HepG2 (cell line): ENCODE measurements around the gene TRPC1. TPM values are rescaled to one million over a fixed set of nuclear protein-coding genes. Genes with fewer than 3 reads are reported as not detected.

Experiments used
- AKAP8 ChIP-seq: sonication (generic); formaldehyde crosslinking; IDR thresholded peaks from 2 replicates; pipeline ENCODE4 v1.5.1; 2020; ENCODE audit warnings: mild to moderate bottlenecking, missing genetic modification reagents
- CBX5 ChIP-seq: sonication (generic); formaldehyde crosslinking; IDR thresholded peaks from 2 replicates; pipeline ENCODE4 v1.4.0; 2020; ENCODE audit warnings: missing genetic modification reagents, borderline replicate concordance
- E2F1 ChIP-seq: sonication (generic); formaldehyde crosslinking; IDR thresholded peaks from 2 replicates; pipeline ENCODE4 v1.5.0; 2020; ENCODE audit warnings: missing genetic modification reagents
- ELF1 ChIP-seq: sonication (generic); formaldehyde crosslinking; IDR thresholded peaks from 2 replicates; pipeline ENCODE4 v1.4.0; 2020; ENCODE audit warnings: missing genetic modification reagents
- KLF6 ChIP-seq: IDR thresholded peaks from 2 replicates; pipeline ENCODE4 v1.8.0; 2016; ENCODE audit warnings: missing biosample characterization, missing genetic modification reagents
- NFE2 ChIP-seq: sonication (generic); formaldehyde crosslinking; IDR thresholded peaks from 2 replicates; pipeline ENCODE4 v1.4.0; 2020; ENCODE audit warnings: missing genetic modification reagents
- NR2F1 ChIP-seq, 2 experiments: fragments of 450-650 bp in 1 of 2; formaldehyde crosslinking in 1 of 2; IDR thresholded peaks; 2 replicates each; pipeline versions ENCODE4 v1.5.0 to v1.6.1; 2016 to 2020; ENCODE audit warnings: mild to moderate bottlenecking in 1 of 2, missing compliant biosample characterization in 1 of 2, missing genetic modification reagents in 1 of 2, moderate library complexity in 1 of 2
- RBAK ChIP-seq: sonication (generic); formaldehyde crosslinking; IDR thresholded peaks from 2 replicates; pipeline ENCODE4 v1.5.1; 2020; ENCODE audit warnings: mild to moderate bottlenecking, missing genetic modification reagents
- RCOR2 ChIP-seq: IDR thresholded peaks from 2 replicates; pipeline ENCODE4 v1.6.1; 2016; ENCODE audit warnings: missing biosample characterization, missing genetic modification reagents
- SMAD9 ChIP-seq: sonication (generic); formaldehyde crosslinking; IDR thresholded peaks from 2 replicates; pipeline ENCODE4 v1.5.1; 2020; ENCODE audit warnings: mild to moderate bottlenecking, missing genetic modification reagents
- SOX5 ChIP-seq: IDR thresholded peaks from 2 replicates; pipeline ENCODE4 v1.6.1; 2016; ENCODE audit warnings: borderline replicate concordance
- TFDP1 ChIP-seq: IDR thresholded peaks from 2 replicates; pipeline ENCODE4 v1.6.1; 2016; ENCODE audit warnings: missing compliant biosample characterization, missing genetic modification reagents, borderline replicate concordance
- U2AF1 ChIP-seq: fragments of 200-400 bp; formaldehyde crosslinking; optimal IDR thresholded peaks from 2 replicates; pipeline ENCODE3; 2017; ENCODE audit warnings: mild to moderate bottlenecking, low read depth, low read length
- USF2 ChIP-seq, 2 experiments: sonication (generic) in 1 of 2; formaldehyde crosslinking in 1 of 2; IDR thresholded peaks; 2 replicates each; pipeline versions ENCODE4 v1.5.1 to v1.6.1; 2011 to 2020; ENCODE audit warnings: borderline replicate concordance in 1 of 2, low read depth in 1 of 2, low read length in 1 of 2, mild to moderate bottlenecking in 1 of 2, missing genetic modification reagents in 1 of 2, moderate library complexity in 1 of 2
- XBP1 ChIP-seq: sonication (generic); formaldehyde crosslinking; IDR thresholded peaks from 2 replicates; pipeline ENCODE4 v1.5.0; 2020; ENCODE audit warnings: missing genetic modification reagents
- ZBTB21 ChIP-seq: sonication (generic); formaldehyde crosslinking; IDR thresholded peaks from 2 replicates; pipeline ENCODE4 v1.4.0; 2020; ENCODE audit warnings: missing genetic modification reagents
- ZMYM2 ChIP-seq: sonication (generic); formaldehyde crosslinking; IDR thresholded peaks from 2 replicates; pipeline ENCODE4 v1.8.0; 2022; ENCODE audit warnings: mild to moderate bottlenecking, missing genetic modification reagents
- ZNF138 ChIP-seq: sonication (generic); formaldehyde crosslinking; IDR thresholded peaks from 2 replicates; pipeline ENCODE4 v1.5.0; 2020; ENCODE audit warnings: mild to moderate bottlenecking, low read depth, missing genetic modification reagents
- ZNF232 ChIP-seq: sonication (generic); formaldehyde crosslinking; IDR thresholded peaks from 2 replicates; pipeline ENCODE4 v1.4.0; 2020; ENCODE audit warnings: missing genetic modification reagents, borderline replicate concordance
- ZNF263 ChIP-seq: sonication (generic); formaldehyde crosslinking; IDR thresholded peaks from 2 replicates; pipeline ENCODE4 v1.4.0; 2020; ENCODE audit warnings: missing genetic modification reagents
- ZNF549 ChIP-seq: sonication (generic); formaldehyde crosslinking; IDR thresholded peaks from 2 replicates; pipeline ENCODE4 v1.5.0; 2020; ENCODE audit warnings: missing genetic modification reagents
- ZNF563 ChIP-seq: sonication (generic); formaldehyde crosslinking; IDR thresholded peaks from 2 replicates; pipeline ENCODE4 v1.8.0; 2022; ENCODE audit warnings: mild to moderate bottlenecking, moderate library complexity, missing genetic modification reagents
- ZNF614 ChIP-seq: IDR thresholded peaks from 2 replicates; pipeline ENCODE4 v1.6.1; 2018; ENCODE audit warnings: missing biosample characterization, missing genetic modification reagents, inconsistent platforms, borderline replicate concordance
- ZNF644 ChIP-seq: IDR thresholded peaks from 2 replicates; pipeline ENCODE4 v1.6.1; 2016; ENCODE audit warnings: low read depth
- ZSCAN5A ChIP-seq: sonication (generic); formaldehyde crosslinking; IDR thresholded peaks from 2 replicates; pipeline ENCODE4 v1.8.0; 2022; ENCODE audit warnings: mild to moderate bottlenecking, missing genetic modification reagents, borderline replicate concordance
- polyA plus RNA-seq, 8 experiments: library from polyadenylated mRNA; depleted of rRNA in 3 of 8; stranded (reverse) in 7 of 8; unstranded in 1 of 8; fragments of >200 nt; fragmentation: Illumina TruSeq in 4 of 8; extraction: Trizol in 4 of 8; gene quantifications; 2 replicates each; pipeline versions ENCODE4 v1.2.1 to v1.2.3, GENCODE V29; 2011 to 2016; ENCODE audit warnings: low read depth in 4 of 8, missing spikeins in 1 of 8, mixed read lengths in 1 of 8; ENCODE audit not compliant: insufficient read depth in 1 of 8
- total RNA-seq, 5 experiments: library from RNA; depleted of rRNA; stranded (reverse); fragments of >200 nt; fragmentation: Illumina TruSeq; extraction: Trizol; gene quantifications; 2 replicates each; pipeline ENCODE4 v1.2.3, GENCODE V29; 2016; ENCODE audit warnings: low read depth in 1 of 5

Gene TRPC1
- total and polyA plus RNA-seq, 2 of the 13 experiments (the other 11 are each of a cell fraction or from before 2014, with no cell fraction given) = 10.8 to 13.1 TPM

- 0 out of 2 replicates have a peak, but pooled peaks have one; percentile 59 for TF ChIP-seq E2F1 (CRISPR knock-in tag)
- no peak for TF ChIP-seq TFDP1 (CRISPR knock-in tag)
- peak; percentile 31 to 41; a peak in 3 of 4 replicates for TF ChIP-seq NR2F1 (CRISPR knock-in tag; IDR thresholded peaks at IDR 0.05)
- TF ChIP-seq USF2 (IDR thresholded peaks at IDR 0.05; ENCODE audit: low read depth, low read length) = no peak
- no peak for TF ChIP-seq USF2 (CRISPR knock-in tag; IDR thresholded peaks at IDR 0.05; ENCODE audit: borderline replicate concordance)
- no peak for TF ChIP-seq SOX5
- no peak for TF ChIP-seq XBP1 (CRISPR knock-in tag)
- TF ChIP-seq AKAP8 (CRISPR knock-in tag) = no peak
- TF ChIP-seq ZNF614 (CRISPR knock-in tag) = no peak
- TF ChIP-seq ZNF232 (CRISPR knock-in tag) = no peak
- no peak for TF ChIP-seq U2AF1
- no peak for TF ChIP-seq ZNF549
- TF ChIP-seq ZSCAN5A (CRISPR knock-in tag) = 0 out of 2 replicates have a peak, but pooled peaks have one; percentile 41
- TF ChIP-seq NFE2 (CRISPR knock-in tag) = no peak
- no peak for TF ChIP-seq ELF1 (CRISPR knock-in tag)
- peak; percentile 67 for TF ChIP-seq ZNF263 (CRISPR knock-in tag)
- peak; percentile 45 for TF ChIP-seq ZNF563 (CRISPR knock-in tag)
- TF ChIP-seq SMAD9 (CRISPR knock-in tag) = no peak
- TF ChIP-seq ZNF138 (CRISPR knock-in tag) = no peak
- TF ChIP-seq ZMYM2 (CRISPR knock-in tag) = no peak
- TF ChIP-seq KLF6 (CRISPR knock-in tag) = peak; percentile 39; the same call in 1 of the 2 replicates
- TF ChIP-seq ZBTB21 (CRISPR knock-in tag) = no peak
- TF ChIP-seq RBAK (CRISPR knock-in tag) = no peak
- no peak; the same call in 1 of the 2 replicates for TF ChIP-seq RCOR2 (CRISPR knock-in tag)
- TF ChIP-seq CBX5 (CRISPR knock-in tag) = no peak
- no peak for TF ChIP-seq ZNF644 (CRISPR knock-in tag)
These were observed at the start of gene TRPC1 (continued) for GRCh38 chr3:142723968-142724681.
